ENCODE results near the gene ATAD5.
A peak's percentile ranks its signal among the peaks of the same experiment; 100 is the strongest.
"Not testable (repeated sequence)": the region's sequence is repeated elsewhere in the genome, so short reads cannot be mapped to it uniquely, and the experiment has no call there.

Gene ATAD5

GRCh38 chr17:30920282-30920681, 88.5 kb downstream of the ATAD5 start:
- no peak overlapping the region for H3K9ac ChIP-seq (ENCODE audit: low read length)
- H3K4me1 ChIP-seq (ENCODE audit: control insufficient read depth, low read depth, low read length): no peaks in the 10 kb centered on the region
- H3K4me3 ChIP-seq (ENCODE audit: low read length): no peak overlapping the region
- H3K9me3 ChIP-seq (ENCODE audit: control insufficient read depth, low read depth, low read length): no peaks in the 10 kb centered on the region
- H3K36me3 ChIP-seq (ENCODE audit: control insufficient read depth, low read depth, low read length): no peaks in the 10 kb centered on the region
- H3K27me3 ChIP-seq (ENCODE audit: control insufficient read depth, insufficient read depth, low read length): peaks cover 53% of the 10 kb centered on the region
- H3K27ac ChIP-seq (ENCODE audit: low read length): no peak overlapping the region

GRCh38 chr17:30920683-30921543, 89.1 kb downstream of the ATAD5 start:
- Histone ChIP-seq H3K36me3 (ENCODE audit: control insufficient read depth, low read depth, low read length) (no peaks in the 10 kb centered on the region), H3K4me1 (ENCODE audit: control insufficient read depth, low read depth, low read length) (no peaks in the 10 kb centered on the region), H3K27me3 (ENCODE audit: control insufficient read depth, insufficient read depth, low read length) (peaks cover 53% of the 10 kb centered on the region), H3K27ac (ENCODE audit: low read length) (no peak overlapping the region), H3K4me3 (ENCODE audit: low read length) (peak overlapping the region; percentile 54), H3K9me3 (ENCODE audit: control insufficient read depth, low read depth, low read length) (no peaks in the 10 kb centered on the region), H3K9ac (ENCODE audit: low read length) (no peak overlapping the region)

GRCh38 chr17:30921544-30922196, 89.9 kb downstream of the ATAD5 start, which contains the start of gene ADAP2:
ADAP2 (plus strand) TSS chr17:30921945; CDS start chr17:30922015, 70 bp downstream.
- peaks cover 53% of the 10 kb centered on the region for H3K27me3 ChIP-seq (ENCODE audit: control insufficient read depth, insufficient read depth, low read length)
- no peak within 1 kb of the TSS for H3K27ac ChIP-seq (ENCODE audit: low read length)
- H3K36me3 ChIP-seq (ENCODE audit: control insufficient read depth, low read depth, low read length): no peaks in the 10 kb centered on the region
- H3K4me3 ChIP-seq (ENCODE audit: low read length): peak within 1 kb of the TSS; percentile 54
- no peaks in the 10 kb centered on the region for H3K9me3 ChIP-seq (ENCODE audit: control insufficient read depth, low read depth, low read length)
- H3K4me1 ChIP-seq (ENCODE audit: control insufficient read depth, low read depth, low read length): no peaks in the 10 kb centered on the region
- no peak within 1 kb of the TSS for H3K9ac ChIP-seq (ENCODE audit: low read length)

GRCh38 chr17:30922235-30923030, 90.7 kb downstream of the ATAD5 start:
- Histone ChIP-seq H3K4me3 (ENCODE audit: low read length) (peak overlapping the region; percentile 54), H3K9ac (ENCODE audit: low read length) (no peak overlapping the region)

GRCh38 chr17:30924341-30924740, 92.6 kb downstream of the ATAD5 start:
- no peaks in the 10 kb centered on the region for H3K9me3 ChIP-seq (ENCODE audit: control insufficient read depth, low read depth, low read length)
- H3K36me3 ChIP-seq (ENCODE audit: control insufficient read depth, low read depth, low read length): no peaks in the 10 kb centered on the region
- H3K4me1 ChIP-seq (ENCODE audit: control insufficient read depth, low read depth, low read length): no peaks in the 10 kb centered on the region
- no peak overlapping the region for H3K9ac ChIP-seq (ENCODE audit: low read length)
- no peak overlapping the region for H3K27ac ChIP-seq (ENCODE audit: low read length)
- peaks cover 48% of the 10 kb centered on the region for H3K27me3 ChIP-seq (ENCODE audit: control insufficient read depth, insufficient read depth, low read length)
- H3K4me3 ChIP-seq (ENCODE audit: low read length): no peak overlapping the region

More at GRCh38 chr17:30922235-30923030, 90.7 kb downstream of the ATAD5 start:
- Histone ChIP-seq H3K4me1 (ENCODE audit: control insufficient read depth, low read depth, low read length) (no peaks in the 10 kb centered on the region), H3K27me3 (ENCODE audit: control insufficient read depth, insufficient read depth, low read length) (peaks cover 53% of the 10 kb centered on the region), H3K36me3 (ENCODE audit: control insufficient read depth, low read depth, low read length) (no peaks in the 10 kb centered on the region), H3K27ac (ENCODE audit: low read length) (no peak overlapping the region), H3K9me3 (ENCODE audit: control insufficient read depth, low read depth, low read length) (no peaks in the 10 kb centered on the region)

- Histone ChIP-seq H3K4me3 (ENCODE audit: low read length) (no peak overlapping the region), H3K27me3 (ENCODE audit: control insufficient read depth, insufficient read depth, low read length) (peaks cover 33% of the 10 kb centered on the region), H3K9ac (ENCODE audit: low read length) (no peak overlapping the region), H3K27ac (ENCODE audit: low read length) (no peak overlapping the region), H3K9me3 (ENCODE audit: control insufficient read depth, low read depth, low read length) (no peaks in the 10 kb centered on the region), H3K4me1 (ENCODE audit: control insufficient read depth, low read depth, low read length) (no peaks in the 10 kb centered on the region), H3K36me3 (ENCODE audit: control insufficient read depth, low read depth, low read length) (no peaks in the 10 kb centered on the region)
Measured at GRCh38 chr17:30926516-30926915, 94.8 kb downstream of the ATAD5 start.

GRCh38 chr17:30927756-30928155, 96.0 kb downstream of the ATAD5 start:
- Histone ChIP-seq H3K9ac (ENCODE audit: low read length) (no peak overlapping the region), H3K4me1 (ENCODE audit: control insufficient read depth, low read depth, low read length) (no peaks in the 10 kb centered on the region)

GRCh38 chr17:30928584-30928983, 96.8 kb downstream of the ATAD5 start:
- Histone ChIP-seq H3K9me3 (ENCODE audit: control insufficient read depth, low read depth, low read length) (no peaks in the 10 kb centered on the region), H3K27ac (ENCODE audit: low read length) (no peak overlapping the region), H3K36me3 (ENCODE audit: control insufficient read depth, low read depth, low read length) (no peaks in the 10 kb centered on the region), H3K27me3 (ENCODE audit: control insufficient read depth, insufficient read depth, low read length) (peaks cover 12% of the 10 kb centered on the region), H3K4me3 (ENCODE audit: low read length) (no peak overlapping the region), H3K9ac (ENCODE audit: low read length) (no peak overlapping the region), H3K4me1 (ENCODE audit: control insufficient read depth, low read depth, low read length) (no peaks in the 10 kb centered on the region)

More at GRCh38 chr17:30927756-30928155, 96.0 kb downstream of the ATAD5 start:
- Histone ChIP-seq H3K4me3 (ENCODE audit: low read length) (no peak overlapping the region), H3K36me3 (ENCODE audit: control insufficient read depth, low read depth, low read length) (no peaks in the 10 kb centered on the region), H3K27ac (ENCODE audit: low read length) (no peak overlapping the region), H3K27me3 (ENCODE audit: control insufficient read depth, insufficient read depth, low read length) (peaks cover 21% of the 10 kb centered on the region), H3K9me3 (ENCODE audit: control insufficient read depth, low read depth, low read length) (no peaks in the 10 kb centered on the region)

GRCh38 chr17:30929081-30929633, 97.4 kb downstream of the ATAD5 start:
- Histone ChIP-seq H3K27ac (ENCODE audit: low read length) (no peak overlapping the region), H3K9me3 (ENCODE audit: control insufficient read depth, low read depth, low read length) (no peaks in the 10 kb centered on the region), H3K27me3 (ENCODE audit: control insufficient read depth, insufficient read depth, low read length) (peaks cover 7% of the 10 kb centered on the region), H3K4me1 (ENCODE audit: control insufficient read depth, low read depth, low read length) (no peaks in the 10 kb centered on the region), H3K36me3 (ENCODE audit: control insufficient read depth, low read depth, low read length) (no peaks in the 10 kb centered on the region), H3K4me3 (ENCODE audit: low read length) (no peak overlapping the region), H3K9ac (ENCODE audit: low read length) (no peak overlapping the region)

- H3K4me3 ChIP-seq (ENCODE audit: low read length); H3K27me3 ChIP-seq (ENCODE audit: control insufficient read depth, insufficient read depth, low read length); H3K9me3 ChIP-seq (ENCODE audit: control insufficient read depth, low read depth, low read length); H3K27ac ChIP-seq (ENCODE audit: low read length); H3K36me3 ChIP-seq (ENCODE audit: control insufficient read depth, low read depth, low read length); H3K4me1 ChIP-seq (ENCODE audit: control insufficient read depth, low read depth, low read length); H3K9ac ChIP-seq (ENCODE audit: low read length): not testable (repeated sequence)
Measured at GRCh38 chr17:30929861-30930260, 98.1 kb downstream of the ATAD5 start.

- H3K27ac ChIP-seq (ENCODE audit: low read length): no peak overlapping the region
- no peak overlapping the region for H3K4me3 ChIP-seq (ENCODE audit: low read length)
- H3K27me3 ChIP-seq (ENCODE audit: control insufficient read depth, insufficient read depth, low read length): no peaks in the 10 kb centered on the region
- no peak overlapping the region for H3K9ac ChIP-seq (ENCODE audit: low read length)
- H3K36me3 ChIP-seq (ENCODE audit: control insufficient read depth, low read depth, low read length): no peaks in the 10 kb centered on the region
- no peaks in the 10 kb centered on the region for H3K4me1 ChIP-seq (ENCODE audit: control insufficient read depth, low read depth, low read length)
- H3K9me3 ChIP-seq (ENCODE audit: control insufficient read depth, low read depth, low read length): no peaks in the 10 kb centered on the region
Measured at GRCh38 chr17:30930495-30930894, 98.7 kb downstream of the ATAD5 start.

Data from iPS-18a (cell line).